OCI-LY3 (cell line): ENCODE results near the gene KLHL4.

Source experiments
- H2AFZ ChIP-seq: fragments of 200-600, 300-600 bp; shearing (Covaris generic); 2 replicates; pipeline ENCODE4 v1.6.0; 2014; ENCODE audit warnings: antibody characterized with exemption, low read depth, low read length
- H3K27ac ChIP-seq: fragments of 200-600, 300-600 bp; sonication (generic); 2 replicates; pipeline ENCODE4 v1.5.1; 2014; ENCODE audit warnings: mild to moderate bottlenecking, low read length, moderate library complexity, mixed read lengths
- H3K27me3 ChIP-seq: fragments of 200-600, 300-600 bp; sonication (generic); 2 replicates; pipeline ENCODE4 v1.6.1; 2014; ENCODE audit warnings: low read depth, low read length, mixed read lengths
- H3K36me3 ChIP-seq: fragments of 200-600, 300-600 bp; sonication (generic); replicated peaks from 2 replicates; pipeline ENCODE3; 2014; ENCODE audit warnings: low read depth, low read length, mixed read lengths
- H3K4me1 ChIP-seq: fragments of 300-600, 200-600 bp; sonication (generic); 2 replicates; pipeline ENCODE4 v1.6.1; 2014; ENCODE audit warnings: low read length, mixed read lengths
- H3K4me2 ChIP-seq: fragments of 200-600, 300-600 bp; sonication (generic); 2 replicates; pipeline ENCODE4 v1.6.1; 2014; ENCODE audit warnings: low read length, mixed read lengths
- H3K4me3 ChIP-seq: fragments of 300-600, 200-600 bp; sonication (generic); 2 replicates; pipeline ENCODE4 v1.5.1; 2014; ENCODE audit warnings: antibody characterized with exemption, mild to moderate bottlenecking, low read length, moderate library complexity
- H3K79me2 ChIP-seq: fragments of 300-600, 200-600 bp; shearing (Covaris generic); 2 replicates; pipeline ENCODE4 v1.6.1; 2014; ENCODE audit warnings: mild to moderate bottlenecking, low read length, mixed read lengths
- H3K9ac ChIP-seq: fragments of 300-600, 200-600 bp; shearing (Covaris generic); 2 replicates; pipeline ENCODE4 v1.6.0; 2014; ENCODE audit warnings: mild to moderate bottlenecking, low read length, moderate library complexity
- H3K9me3 ChIP-seq: fragments of 200-600, 300-600 bp; shearing (Covaris generic); 2 replicates; pipeline ENCODE4 v1.6.1; 2014; ENCODE audit warnings: low read length, mixed read lengths; ENCODE audit not compliant: insufficient read depth
- H4K20me1 ChIP-seq: fragments of 200-600, 300-600 bp; sonication (generic); 2 replicates; pipeline ENCODE4 v1.6.1; 2016; ENCODE audit warnings: low read length, mixed read lengths; ENCODE audit not compliant: insufficient read depth
- EZH2phosphoT487 ChIP-seq: fragments of 200-600 bp; shearing (Covaris generic); IDR thresholded peaks from 2 replicates; pipeline ENCODE4 v1.6.1; 2018; ENCODE audit warnings: antibody characterized with exemption, mixed run types, low read depth
- TF ChIP-seq, protein P1 (sequence below): fragments of 200-600, 300-600 bp; sonication (generic); IDR thresholded peaks from 2 replicates; pipeline ENCODE4 v1.5.1; 2014; ENCODE audit warnings: antibody characterized with exemption, low read length, low read depth

KLHL4 gene

DNA sequence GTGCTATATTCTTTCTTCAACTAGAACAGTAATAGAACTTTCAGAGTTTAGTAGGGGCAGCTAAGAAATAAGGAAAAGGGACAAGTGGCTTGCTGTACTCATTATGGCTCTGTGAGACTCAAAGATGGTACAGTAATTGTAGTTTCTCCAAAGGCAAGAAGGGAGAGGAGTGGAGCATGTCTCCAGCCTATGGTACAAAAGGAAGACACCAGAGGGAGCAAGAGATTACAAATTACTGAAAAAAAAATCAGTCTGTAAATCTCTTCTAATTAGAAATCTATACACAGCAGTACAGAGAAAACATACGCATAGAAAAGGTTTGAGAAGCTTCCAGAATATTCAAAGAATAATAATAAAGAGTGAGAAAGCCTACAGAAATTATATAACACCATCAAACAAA, 61.4 kb downstream of the KLHL4 start:
- Histone ChIP-seq H3K79me2 (no peaks in the 10 kb centered on the region), H3K4me1 (no peaks in the 10 kb centered on the region), H3K4me2 (no peak overlapping the region), H3K4me3 (no peak overlapping the region), H3K27me3 (no peaks in the 10 kb centered on the region), H4K20me1 (no peaks in the 10 kb centered on the region), H3K27ac (no peak overlapping the region), H3K9me3 (no peaks in the 10 kb centered on the region), H3K9ac (no peak overlapping the region), H3K36me3 (no peaks in the 10 kb centered on the region), H2AFZ (no peak overlapping the region)
- TF ChIP-seq, protein P1, sequence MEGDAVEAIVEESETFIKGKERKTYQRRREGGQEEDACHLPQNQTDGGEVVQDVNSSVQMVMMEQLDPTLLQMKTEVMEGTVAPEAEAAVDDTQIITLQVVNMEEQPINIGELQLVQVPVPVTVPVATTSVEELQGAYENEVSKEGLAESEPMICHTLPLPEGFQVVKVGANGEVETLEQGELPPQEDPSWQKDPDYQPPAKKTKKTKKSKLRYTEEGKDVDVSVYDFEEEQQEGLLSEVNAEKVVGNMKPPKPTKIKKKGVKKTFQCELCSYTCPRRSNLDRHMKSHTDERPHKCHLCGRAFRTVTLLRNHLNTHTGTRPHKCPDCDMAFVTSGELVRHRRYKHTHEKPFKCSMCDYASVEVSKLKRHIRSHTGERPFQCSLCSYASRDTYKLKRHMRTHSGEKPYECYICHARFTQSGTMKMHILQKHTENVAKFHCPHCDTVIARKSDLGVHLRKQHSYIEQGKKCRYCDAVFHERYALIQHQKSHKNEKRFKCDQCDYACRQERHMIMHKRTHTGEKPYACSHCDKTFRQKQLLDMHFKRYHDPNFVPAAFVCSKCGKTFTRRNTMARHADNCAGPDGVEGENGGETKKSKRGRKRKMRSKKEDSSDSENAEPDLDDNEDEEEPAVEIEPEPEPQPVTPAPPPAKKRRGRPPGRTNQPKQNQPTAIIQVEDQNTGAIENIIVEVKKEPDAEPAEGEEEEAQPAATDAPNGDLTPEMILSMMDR, result peak; percentile 17; the same call in 1 of the 2 replicates
- TF ChIP-seq EZH2phosphoT487, result no peak

DNA sequence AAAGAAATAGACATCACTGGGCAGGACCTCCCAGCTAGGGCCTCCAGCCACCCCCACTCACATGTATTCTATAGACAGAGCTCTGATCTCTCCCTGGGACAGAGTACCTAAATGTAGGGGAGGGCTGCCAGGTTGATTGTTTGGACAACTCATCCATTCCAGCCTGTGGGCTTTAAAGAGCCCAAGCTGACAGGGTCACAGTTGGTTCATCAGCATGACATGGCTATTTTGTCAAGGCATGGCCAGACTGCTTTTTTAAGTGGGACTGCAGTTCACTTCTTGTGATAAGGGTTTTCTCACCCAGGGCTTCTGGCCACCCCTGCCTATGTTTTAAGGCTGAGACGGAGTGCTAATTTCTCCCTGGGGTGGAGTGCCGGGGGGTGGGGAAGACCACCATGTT, 63.3 kb downstream of the KLHL4 start:
- Histone ChIP-seq H3K27ac (no peak overlapping the region), H3K4me3 (no peak overlapping the region), H3K27me3 (no peaks in the 10 kb centered on the region), H4K20me1 (no peaks in the 10 kb centered on the region), H3K79me2 (no peaks in the 10 kb centered on the region), H3K36me3 (no peaks in the 10 kb centered on the region), H3K4me1 (no peaks in the 10 kb centered on the region), H3K9me3 (no peaks in the 10 kb centered on the region), H2AFZ (no peak overlapping the region), H3K4me2 (no peak overlapping the region), H3K9ac (no peak overlapping the region)
- TF ChIP-seq EZH2phosphoT487, result no peak
- TF ChIP-seq, protein P1, result no peak

DNA sequence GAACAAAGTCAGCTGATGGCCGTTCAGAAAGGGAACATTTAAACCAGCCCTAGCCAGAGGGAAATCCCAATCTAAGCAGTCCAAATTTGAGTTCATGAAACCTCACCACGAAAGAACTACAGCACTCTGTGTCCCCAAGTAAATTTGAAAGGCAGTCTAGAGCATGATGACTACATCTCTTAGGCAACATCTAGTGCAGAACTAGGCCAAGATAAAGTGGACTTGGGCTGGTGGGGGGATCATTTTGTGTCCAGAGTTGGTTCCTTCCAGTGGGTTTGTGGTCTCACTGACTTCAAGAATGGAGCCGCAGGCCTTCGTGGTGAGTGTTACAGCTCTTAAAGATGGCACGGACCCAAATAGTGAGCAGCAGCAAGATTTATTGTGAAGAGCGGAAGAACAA, 64.9 kb downstream of the KLHL4 start:
- H3K4me3 ChIP-seq, result no peak overlapping the region
- H3K9me3 ChIP-seq, result no peaks in the 10 kb centered on the region
- TF ChIP-seq EZH2phosphoT487, result no peak
- TF ChIP-seq, protein P1, result no peak
- no peak overlapping the region for H2AFZ ChIP-seq
- no peaks in the 10 kb centered on the region for H3K79me2 ChIP-seq
- H3K27me3 ChIP-seq, result no peaks in the 10 kb centered on the region
- no peak overlapping the region for H3K27ac ChIP-seq
- no peaks in the 10 kb centered on the region for H3K4me1 ChIP-seq
- no peak overlapping the region for H3K4me2 ChIP-seq
- H3K36me3 ChIP-seq, result no peaks in the 10 kb centered on the region
- no peaks in the 10 kb centered on the region for H4K20me1 ChIP-seq
- no peak overlapping the region for H3K9ac ChIP-seq

DNA sequence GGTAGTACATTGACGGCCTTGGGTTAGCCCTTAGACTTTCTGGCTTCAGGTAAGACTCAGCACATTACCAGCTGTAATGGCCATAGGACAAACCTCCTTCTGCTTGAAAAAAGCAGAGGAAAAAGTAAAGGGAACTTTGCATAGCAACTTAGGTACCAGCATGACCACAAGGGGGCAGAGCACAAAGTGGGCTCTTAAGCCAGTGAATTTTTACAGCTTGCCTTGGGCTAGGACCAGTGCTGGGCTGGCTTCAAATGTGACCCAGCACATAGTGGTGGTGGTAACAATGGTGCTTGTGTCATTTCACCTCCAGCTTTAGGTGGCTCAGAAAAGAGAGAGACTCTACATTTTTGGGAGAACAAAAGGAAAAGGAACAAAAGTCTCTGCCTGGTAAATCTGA, 66.1 kb downstream of the KLHL4 start:
- Histone ChIP-seq H4K20me1 (no peaks in the 10 kb centered on the region), H3K4me3 (no peak overlapping the region), H3K4me1 (no peaks in the 10 kb centered on the region), H3K4me2 (no peak overlapping the region), H3K27ac (no peak overlapping the region), H3K9me3 (no peaks in the 10 kb centered on the region), H3K9ac (no peak overlapping the region), H3K27me3 (no peaks in the 10 kb centered on the region), H2AFZ (no peak overlapping the region), H3K79me2 (no peaks in the 10 kb centered on the region), H3K36me3 (no peaks in the 10 kb centered on the region)
- TF ChIP-seq EZH2phosphoT487, result no peak
- TF ChIP-seq, protein P1, result peak; percentile 47
